Measurements from ENCODE around the gene RSPRY1. TPM values are rescaled to one million over a fixed set of nuclear protein-coding genes. Genes with fewer than 3 reads are reported as not detected.
A peak's percentile ranks its signal among the peaks of the same experiment; 100 is the strongest.

Gene RSPRY1
- total and polyA plus RNA-seq, 8 donors: 6.9 to 21.9 (median 18.7) TPM

- intact Hi-C loops (cut with DNase I): no loop called here
- peak in 1 of 6 donors; percentile 10 for DNase-seq
- H3K4me1 ChIP-seq: no peaks in the 10 kb centered on the region
Observed at GRCh38 chr16:57148481-57148880, 37.6 kb upstream of the RSPRY1 start.

GRCh38 chr16:57149391-57149790, 36.7 kb upstream of the RSPRY1 start:
- Histone ChIP-seq H3K9me3 (no peaks in the 10 kb centered on the region), H3K27me3 (no peaks in the 10 kb centered on the region), H3K27ac (no peak overlapping the region), H3K36me3 (peaks cover 0 to 25% (median 3%) of the 10 kb centered on the region in 3 donors), H3K4me3 (no peak overlapping the region), H3K4me1 (no peaks in the 10 kb centered on the region)
- WGBS, 2 donors: 94 to 95% methylated on average over 10 of the region's 10 CpGs
- FAIRE-seq (no peak), DNase-seq (no peak), ATAC-seq (no peak)
- TF ChIP-seq CTCF (IDR thresholded peaks at IDR 0.05): no peak
- intact Hi-C loops (cut with DNase I): no loop called here

More at GRCh38 chr16:57148481-57148880, 37.6 kb upstream of the RSPRY1 start:
- H3K27me3 ChIP-seq: no peaks in the 10 kb centered on the region
- FAIRE-seq (no peak), ATAC-seq (no peak)
- no peaks in the 10 kb centered on the region for H3K9me3 ChIP-seq
- no peak overlapping the region for H3K4me3 ChIP-seq
- WGBS, 2 donors: 92 to 96% methylated on average over 6 of the region's 6 CpGs
- no peak for TF ChIP-seq CTCF (IDR thresholded peaks at IDR 0.05)
- peaks cover 0 to 16% (median 3%) of the 10 kb centered on the region in 3 donors for H3K36me3 ChIP-seq
- H3K27ac ChIP-seq: peak overlapping the region in 1 of 4 donors; percentile 29

- intact Hi-C loops (cut with DNase I): no loop called here
- H3K9me3 ChIP-seq: no peaks in the 10 kb centered on the region
- H3K4me1 ChIP-seq: no peaks in the 10 kb centered on the region
- FAIRE-seq (no peak), ATAC-seq (peak; percentile 11 to 63 (median 52)), DNase-seq (peak in 1 of 6 donors; percentile 13)
- no peak for TF ChIP-seq CTCF (IDR thresholded peaks at IDR 0.05)
- H3K4me3 ChIP-seq: no peak overlapping the region
- H3K27me3 ChIP-seq: no peaks in the 10 kb centered on the region
- WGBS, 2 donors: 71 to 77% methylated on average over 9 of the region's 9 CpGs
- peaks cover 0 to 26% (median 3%) of the 10 kb centered on the region in 3 donors for H3K36me3 ChIP-seq
- H3K27ac ChIP-seq: peak overlapping the region in 3 of 4 donors; percentile 1 to 36 (median 22)
Observed at GRCh38 chr16:57150682-57151330, 35.3 kb upstream of the RSPRY1 start.

- 87 to 97% methylated on average over 2 of the region's 2 CpGs for WGBS, 2 donors
- H3K27me3 ChIP-seq: no peaks in the 10 kb centered on the region
- intact Hi-C loops (cut with DNase I): no loop called here
- no peak for DNase-seq
- H3K4me3 ChIP-seq: no peak overlapping the region
- TF ChIP-seq CTCF (IDR thresholded peaks at IDR 0.05): no peak
- peak overlapping the region in 1 of 4 donors; percentile 22 for H3K27ac ChIP-seq
- H3K36me3 ChIP-seq: peaks cover 0 to 26% (median 3%) of the 10 kb centered on the region in 3 donors
- H3K9me3 ChIP-seq: no peaks in the 10 kb centered on the region
- no peak for ATAC-seq
- no peaks in the 10 kb centered on the region for H3K4me1 ChIP-seq
- no peak for FAIRE-seq
Observed at GRCh38 chr16:57151369-57151768, 34.8 kb upstream of the RSPRY1 start.

Data from pancreas (tissue), 10 donors.